H1 (cell line): ENCODE measurements around the gene CPNE4.

Experiments
- ATF3 ChIP-seq: IDR thresholded peaks from 2 replicates; pipeline ENCODE4 v1.6.1; 2011; ENCODE audit warnings: low read depth, mild to moderate bottlenecking, low read length; ENCODE audit not compliant: insufficient read depth
- BRCA1 ChIP-seq: IDR thresholded peaks from 2 replicates; pipeline ENCODE4 v1.6.1; 2012; ENCODE audit warnings: low read depth, low read length, improper control_type of control experiment
- CTCF ChIP-seq, 3 experiments: IDR thresholded peaks; 1 replicate in 2 of 3; 2 replicates in 1 of 3; pipeline versions ENCODE4 v1.5.1 to v1.6.1; 2011; ENCODE audit warnings: low read length in 3 of 3, mild to moderate bottlenecking in 3 of 3, inconsistent platforms in 2 of 3, low read depth in 1 of 3, moderate library complexity in 1 of 3; ENCODE audit not compliant: insufficient read depth in 1 of 3; ENCODE audit errors: control extremely low read depth in 1 of 3
- EZH2 ChIP-seq: fragments of 200-600 bp; sonication (generic); IDR thresholded peaks from 2 replicates; pipeline ENCODE4 v1.7.1; 2012; ENCODE audit warnings: low read depth, mild to moderate bottlenecking, moderate library complexity, low read length, inconsistent platforms; ENCODE audit not compliant: severe bottlenecking
- GTF2F1 ChIP-seq: IDR thresholded peaks from 2 replicates; pipeline ENCODE4 v1.6.1; 2012; ENCODE audit warnings: low read depth, low read length, improper control_type of control experiment, borderline replicate concordance
- HDAC6 ChIP-seq: IDR thresholded peaks from one replicate; pipeline ENCODE4 v1.7.1; 2012; ENCODE audit warnings: low read depth, mild to moderate bottlenecking, inconsistent platforms, low read length, moderate library complexity
- MAX ChIP-seq: IDR thresholded peaks from 2 replicates; pipeline ENCODE4 v1.6.1; 2012; ENCODE audit warnings: inconsistent platforms
- POLR2A ChIP-seq, 2 experiments: IDR thresholded peaks; 1 replicate in 1 of 2; 2 replicates in 1 of 2; pipeline ENCODE4 v1.6.1; 2011; ENCODE audit warnings: low read depth in 2 of 2, low read length in 2 of 2, mild to moderate bottlenecking in 2 of 2; ENCODE audit errors: control extremely low read depth in 1 of 2
- POLR2AphosphoS5 ChIP-seq: IDR thresholded peaks from 2 replicates; pipeline ENCODE4 v1.6.1; 2011; ENCODE audit warnings: low read depth, low read length
- POU5F1 ChIP-seq: IDR thresholded peaks from 2 replicates; pipeline ENCODE4 v1.6.1; 2011; ENCODE audit warnings: low read depth, mild to moderate bottlenecking, low read length, moderate library complexity
- SIN3A ChIP-seq, 2 experiments: IDR thresholded peaks in 1 of 2; conservative IDR thresholded peaks in 1 of 2; 2 replicates each; pipeline ENCODE4 v1.6.1; 2011 to 2012; ENCODE audit warnings: low read length in 2 of 2, improper control_type of control experiment in 1 of 2, low read depth in 1 of 2, mild to moderate bottlenecking in 1 of 2
- TCF12 ChIP-seq: IDR thresholded peaks from 2 replicates; pipeline ENCODE4 v1.6.1; 2011; ENCODE audit warnings: low read depth, mild to moderate bottlenecking, low read length
- YY1 ChIP-seq: IDR thresholded peaks from 2 replicates; pipeline ENCODE4 v1.6.1; 2011; ENCODE audit warnings: low read depth, mild to moderate bottlenecking, low read length

DNA sequence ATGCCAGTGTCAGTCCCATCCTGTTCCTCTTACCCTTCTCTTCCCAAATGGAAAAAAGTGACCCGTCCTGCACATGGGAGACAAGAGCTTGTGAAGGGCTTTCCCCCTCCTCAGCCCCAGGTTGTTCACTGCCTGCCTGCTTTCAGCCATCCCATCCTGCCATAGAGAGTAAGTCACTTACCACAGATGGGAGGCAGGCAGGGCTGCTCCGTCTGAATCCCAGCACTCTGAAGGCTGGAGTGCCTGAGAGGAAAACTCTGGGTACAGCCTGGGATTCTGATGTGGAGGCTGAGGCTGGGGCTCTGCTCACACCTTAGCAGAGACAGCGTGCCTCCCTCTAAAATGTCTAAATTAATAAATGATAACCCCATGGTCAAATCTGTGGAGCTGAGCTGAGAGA, 14.8 kb downstream of the CPNE4 start:
- TF ChIP-seq POLR2AphosphoS5 (no peak), CTCF (IDR thresholded peaks at IDR 0.05; ENCODE audit: control extremely low read depth in 1 of 3, insufficient read depth in 1 of 3, low read depth in 1 of 3, low read length in 3 of 3) (no peak), GTF2F1 (no peak), YY1 (no peak), ATF3 (no peak), POLR2A (IDR thresholded peaks at IDR 0.05; ENCODE audit: control extremely low read depth in 1 of 2, low read depth in 2 of 2, low read length in 2 of 2) (no peak), EZH2 (no peak), BRCA1 (no peak), POU5F1 (no peak), TCF12 (no peak), MAX (no peak), SIN3A (conservative IDR thresholded peaks at IDR 0.05 in 1 of 2, IDR thresholded peaks at IDR 0.05 in 1 of 2; ENCODE audit: low read depth in 1 of 2, low read length in 2 of 2) (no peak), HDAC6 (no peak)
